GM21786 (cell line): ENCODE data around the gene ATXN1.

Source experiments
- ATAC-seq: cut with Tn5 transposase; IDR thresholded peaks from one replicate; pipeline ENCODE4 v1.9.1; 2021; ENCODE audit not compliant: unreplicated experiment

Gene ATXN1

DNA sequence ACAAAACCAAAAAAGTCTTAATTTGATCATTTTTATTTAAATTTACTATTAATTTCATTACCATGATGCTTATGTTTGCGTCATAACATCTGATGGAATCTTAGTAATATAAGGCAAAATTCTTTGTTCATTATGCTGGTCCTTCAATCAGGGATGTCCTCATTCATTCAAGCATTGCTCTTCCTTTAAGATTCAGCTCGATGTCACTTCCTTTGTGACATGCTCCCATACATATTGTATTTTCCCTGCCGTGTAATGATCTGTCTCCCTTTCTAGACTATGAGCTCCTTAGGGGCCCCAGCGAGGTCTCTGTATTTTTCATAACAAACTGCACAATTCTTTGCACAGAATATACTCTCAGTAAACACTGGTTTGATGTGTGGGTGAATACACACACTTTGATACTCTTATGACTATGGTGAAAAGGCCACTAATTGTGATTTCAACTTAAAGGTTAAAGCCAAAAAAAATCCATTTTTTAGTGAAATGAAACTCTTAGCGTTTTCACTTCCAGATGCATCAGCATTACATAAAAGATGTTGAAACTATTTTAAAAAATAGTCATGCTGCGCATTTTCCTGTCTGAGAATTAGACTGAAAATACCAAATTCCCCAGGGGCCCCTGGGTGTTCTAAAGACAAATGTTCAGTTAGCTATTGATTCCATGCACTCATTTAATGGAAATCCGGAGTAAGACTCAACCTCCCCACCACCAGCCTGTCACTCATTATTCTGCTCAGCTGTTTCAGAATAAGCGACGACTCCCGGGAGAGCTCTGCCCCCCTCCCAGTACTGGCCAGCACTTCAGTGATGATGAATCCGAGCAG lies 169.7 kb downstream of the ATXN1 start:
- peak; percentile 85 for ATAC-seq

DNA sequence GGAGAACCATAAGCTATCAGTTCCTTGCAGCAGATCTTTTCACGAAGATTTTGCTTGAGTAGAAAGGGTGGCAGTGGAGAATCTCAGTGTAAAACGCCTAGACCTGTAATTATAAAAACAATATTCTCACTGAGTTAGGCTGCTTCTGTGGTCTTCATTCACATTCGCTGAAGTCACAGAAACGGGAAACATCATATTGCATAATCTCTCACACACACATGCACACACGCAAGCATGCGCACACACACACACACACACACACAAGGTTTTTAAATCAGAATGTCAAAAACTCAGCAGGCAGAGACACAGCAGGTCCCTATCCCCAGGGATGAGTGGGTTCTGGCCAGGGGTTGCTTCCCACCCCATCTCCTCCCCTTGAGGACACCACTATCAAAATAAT lies 175.5 kb downstream of the ATXN1 start:
- ATAC-seq, result no peak

DNA sequence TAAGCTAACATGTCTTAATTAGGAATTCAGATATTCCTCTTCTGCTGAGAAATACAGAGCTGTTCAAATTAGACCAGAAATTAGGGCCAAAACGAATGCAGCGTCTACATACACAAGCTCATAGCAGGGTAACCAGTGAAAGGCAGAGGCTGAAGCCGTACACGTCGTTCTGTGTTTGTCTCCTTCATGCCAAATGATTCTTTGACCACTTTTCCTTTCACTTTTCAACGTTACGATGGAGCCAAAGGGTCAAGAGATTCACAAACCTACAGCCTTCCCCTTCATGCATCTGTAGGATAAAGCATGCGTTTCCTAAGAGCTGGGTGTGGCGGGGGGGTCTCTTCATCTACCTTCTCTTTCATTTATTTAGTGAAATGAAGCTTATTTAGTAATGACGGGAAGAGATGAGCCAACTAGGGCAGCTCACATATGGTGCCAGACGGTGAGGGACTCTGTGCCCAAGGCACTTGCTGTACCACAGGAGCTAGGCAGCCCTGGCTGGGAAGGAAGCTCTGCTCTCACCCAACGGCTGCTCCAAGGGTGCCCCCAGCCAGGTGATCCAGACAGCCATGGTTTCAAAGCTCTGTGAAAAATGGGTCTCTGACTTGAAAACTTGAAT lies 178.0 kb downstream of the ATXN1 start:
- ATAC-seq, result peak; percentile 48

DNA sequence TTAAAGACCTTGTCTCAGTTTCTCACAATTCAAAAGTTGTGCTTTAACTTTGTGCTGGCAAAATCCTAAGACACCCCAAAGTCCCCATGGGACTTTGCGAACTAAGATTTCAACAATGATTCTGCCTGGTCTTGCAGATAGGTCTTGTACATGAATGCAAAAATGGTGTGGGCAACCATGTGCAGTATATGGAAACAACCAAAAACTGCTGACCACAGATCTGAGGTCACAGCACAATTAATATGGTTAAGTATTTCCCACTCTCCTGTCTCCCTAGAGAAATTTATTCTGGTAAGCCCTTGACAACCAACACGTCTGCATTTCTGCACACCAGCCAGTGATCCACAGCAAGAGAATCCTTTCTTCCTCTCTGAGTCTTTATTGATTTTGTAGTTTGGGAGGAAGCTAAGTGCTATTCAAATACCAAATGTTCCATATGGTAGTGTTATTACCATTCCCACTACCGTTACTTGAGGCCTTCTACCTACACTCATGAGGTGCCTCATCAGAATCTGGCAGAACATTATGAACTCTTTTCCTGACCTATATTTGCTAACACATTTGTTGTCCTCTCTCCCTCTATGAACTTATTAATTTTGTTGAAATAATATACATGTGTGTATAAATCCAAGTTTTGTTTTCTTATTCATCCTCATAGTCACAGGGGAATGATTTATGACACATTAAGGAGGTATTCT lies 178.7 kb downstream of the ATXN1 start:
- ATAC-seq, result no peak

DNA sequence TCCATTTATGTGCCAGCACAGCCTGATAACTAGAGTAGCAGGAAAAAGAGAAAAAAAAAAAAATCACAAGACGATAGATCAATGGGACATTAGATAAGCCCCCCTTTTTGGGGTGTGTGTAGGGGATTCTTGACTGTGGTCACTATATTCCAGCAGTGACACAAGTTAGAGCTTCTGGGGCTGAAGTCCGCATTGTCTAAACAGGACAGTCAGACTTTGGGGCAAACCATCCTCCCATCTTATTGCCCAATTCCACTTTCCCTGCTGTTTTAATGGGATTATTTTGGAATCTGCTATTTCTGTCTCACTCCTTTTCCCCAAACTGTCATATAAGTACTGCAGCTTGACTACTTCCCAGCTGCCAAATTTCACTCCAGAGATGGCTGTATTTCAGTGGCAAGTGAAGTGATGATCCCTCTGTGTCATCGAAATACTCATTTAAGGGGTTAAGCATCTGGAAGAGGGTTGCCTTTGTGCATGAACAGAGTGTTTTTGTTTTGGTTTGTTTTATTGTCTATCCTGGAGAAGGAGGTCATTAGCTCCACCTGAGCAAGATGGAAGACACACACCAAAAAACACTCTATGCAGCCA lies 182.5 kb downstream of the ATXN1 start:
- no peak for ATAC-seq

DNA sequence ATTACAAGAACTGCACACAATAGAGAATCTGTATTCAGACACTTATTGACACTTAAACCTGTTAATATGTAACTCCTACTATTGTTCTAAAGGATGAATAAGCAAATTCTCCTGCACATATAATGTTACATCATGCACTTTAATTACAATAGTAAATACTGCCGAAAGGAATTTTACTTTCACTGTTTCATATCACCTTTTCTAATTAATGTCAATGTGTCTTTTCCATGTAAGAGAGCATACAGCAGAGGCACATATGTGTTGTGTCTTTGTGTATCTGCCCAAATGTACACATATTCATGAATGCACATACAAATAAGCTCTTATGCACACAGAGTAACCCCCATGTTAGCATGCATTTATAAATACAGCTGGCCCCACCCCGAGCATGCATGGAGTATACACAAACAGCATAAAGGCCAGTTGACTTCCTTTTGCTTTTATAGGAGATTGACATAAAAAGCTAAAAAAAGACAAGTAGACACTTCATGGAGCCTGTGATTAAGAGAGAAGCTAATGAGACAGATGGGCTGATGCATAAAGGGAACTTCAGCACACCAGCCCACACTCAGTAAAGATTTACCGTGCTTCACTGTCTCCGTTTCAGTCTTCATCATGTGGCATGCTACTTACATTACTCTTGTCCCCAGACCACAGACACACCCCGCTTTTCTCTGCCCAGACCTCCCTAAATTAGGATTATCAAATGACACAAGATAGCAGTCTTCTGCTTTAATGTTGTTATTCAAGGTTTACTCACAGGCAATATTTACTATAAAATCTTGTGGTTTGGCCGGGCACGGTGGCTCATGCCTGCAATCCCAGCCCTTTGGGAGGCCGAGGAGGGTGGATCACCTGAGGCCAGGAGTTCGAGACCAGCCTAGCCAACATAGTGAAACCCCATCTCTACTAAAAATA lies 184.6 kb downstream of the ATXN1 start:
- ATAC-seq, result peak; percentile 95

DNA sequence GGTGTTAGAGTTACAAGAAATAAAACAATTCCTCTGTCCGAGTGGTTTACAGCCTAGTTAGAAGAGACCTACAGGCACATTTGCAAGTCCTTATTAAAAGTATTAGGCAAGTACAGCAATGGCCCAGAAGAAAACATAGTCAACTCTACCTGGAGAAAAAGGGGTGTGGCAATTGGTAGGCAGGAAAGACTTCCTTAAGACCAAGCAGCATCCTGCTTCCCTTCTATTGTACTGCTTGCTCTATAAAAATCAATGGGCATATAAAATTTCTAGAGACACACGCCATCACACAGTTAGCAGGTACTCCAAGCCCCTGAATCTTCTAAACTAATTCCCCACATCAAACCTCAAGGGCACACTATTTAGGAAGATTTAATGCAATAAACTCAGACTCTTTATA lies 185.6 kb downstream of the ATXN1 start:
- ATAC-seq, result no peak

DNA sequence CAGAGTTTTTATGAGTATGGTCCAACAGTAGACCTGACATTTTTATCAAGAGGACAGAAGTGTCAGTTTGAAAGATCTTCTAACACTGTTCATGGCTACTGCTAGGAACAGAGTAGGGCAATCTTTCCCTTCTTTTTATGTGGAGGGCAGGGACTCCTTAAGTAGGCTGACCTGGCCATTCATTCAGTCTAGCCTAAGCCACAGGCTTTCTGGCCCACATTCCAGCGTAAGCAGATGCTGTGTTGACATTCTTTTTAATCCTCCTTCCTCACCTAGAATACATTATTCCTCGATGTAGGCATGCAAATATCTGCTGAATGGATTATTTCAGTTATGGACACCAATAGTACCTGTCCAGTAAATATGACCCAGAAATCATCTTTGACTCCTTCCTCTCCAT lies 188.3 kb downstream of the ATXN1 start:
- no peak for ATAC-seq

DNA sequence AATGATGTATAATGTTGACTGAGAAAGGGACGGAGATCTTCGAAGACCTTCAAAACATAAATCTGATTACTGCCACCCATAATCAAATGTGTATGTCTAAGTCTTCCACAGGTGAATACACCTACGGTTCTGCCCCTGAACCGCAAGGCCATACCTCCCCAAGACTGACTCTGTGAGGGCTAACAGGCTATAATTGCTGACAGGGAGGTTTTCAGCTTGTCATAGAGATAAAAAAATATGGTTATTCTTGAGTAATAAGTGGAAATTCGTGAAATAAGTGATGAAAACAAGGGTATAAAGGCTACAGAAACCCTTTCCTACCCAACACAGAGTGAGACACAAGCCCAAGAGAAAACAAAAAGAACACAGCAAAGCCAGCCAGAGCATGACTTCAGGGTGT lies 188.9 kb downstream of the ATXN1 start:
- no peak for ATAC-seq

DNA sequence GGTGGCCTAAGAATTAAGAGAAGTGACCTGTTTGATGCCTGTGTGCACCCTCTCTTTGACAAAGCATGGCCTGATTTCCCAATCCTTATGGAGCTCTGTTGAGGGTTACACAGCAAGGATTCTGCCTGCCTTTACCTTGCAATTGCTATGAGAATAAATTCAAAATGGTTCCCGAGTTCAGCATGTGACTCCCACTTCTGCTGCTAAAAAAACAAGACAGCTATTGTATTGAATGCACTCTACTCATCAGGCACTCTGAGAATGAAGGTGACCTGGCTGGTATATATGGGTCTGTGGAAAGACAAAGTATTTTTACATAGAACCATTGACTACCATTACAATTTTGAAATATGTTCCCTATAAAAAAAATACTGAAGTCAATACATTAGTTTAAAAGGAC lies 190.3 kb downstream of the ATXN1 start:
- no peak for ATAC-seq

DNA sequence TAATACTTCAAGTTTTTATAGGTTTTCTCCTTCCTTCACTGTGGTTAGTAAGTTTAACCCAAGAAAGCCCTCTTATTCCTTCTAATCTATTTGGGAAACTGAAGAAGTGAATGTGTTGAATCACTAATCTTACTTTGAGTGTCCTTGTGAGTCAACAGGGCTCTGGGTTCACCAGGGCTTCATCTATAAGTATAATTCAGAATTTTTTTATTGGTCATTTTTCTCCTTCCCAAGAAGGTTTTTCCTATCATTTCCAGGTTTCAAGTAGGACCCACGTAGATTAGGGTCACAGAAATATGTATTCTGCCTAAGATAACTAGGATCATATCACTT lies 191.1 kb downstream of the ATXN1 start:
- no peak for ATAC-seq

DNA sequence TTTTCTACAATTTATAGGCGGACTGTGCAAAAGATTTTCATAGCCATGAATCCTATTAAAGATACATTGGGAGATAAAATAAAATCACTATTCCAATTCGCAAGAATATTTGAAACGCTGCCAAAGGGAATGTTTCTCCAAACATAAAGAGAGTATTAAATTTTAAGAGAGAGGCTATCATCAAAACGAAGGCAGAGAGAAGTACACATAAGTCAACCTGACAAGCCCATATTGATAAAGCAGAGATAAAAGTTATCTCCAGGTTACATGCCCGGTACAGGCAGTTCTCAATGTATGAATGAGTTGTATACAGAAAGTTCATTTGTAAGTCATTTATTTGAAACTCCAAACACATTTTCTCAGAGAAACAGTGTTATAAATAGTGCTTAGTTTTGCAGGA lies 193.1 kb downstream of the ATXN1 start:
- no peak for ATAC-seq

DNA sequence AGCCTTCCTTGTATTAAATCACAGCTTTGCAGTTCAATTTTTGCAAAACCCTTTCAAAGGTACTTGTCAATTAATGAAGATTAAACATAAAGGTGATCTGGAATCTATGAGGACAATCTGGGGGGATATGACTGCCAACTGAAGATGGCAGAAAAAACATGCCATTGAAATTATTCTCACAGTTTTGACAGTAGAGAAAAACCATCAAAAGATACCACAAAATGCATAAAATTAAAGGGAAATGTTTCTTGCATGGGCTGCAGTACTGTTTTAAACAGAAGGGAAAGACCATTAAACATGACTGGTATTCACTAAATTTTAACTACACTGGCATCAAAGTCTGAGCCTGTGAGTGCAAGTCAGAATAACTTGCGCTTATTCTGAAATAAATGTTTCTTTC lies 194.2 kb downstream of the ATXN1 start:
- no peak for ATAC-seq

DNA sequence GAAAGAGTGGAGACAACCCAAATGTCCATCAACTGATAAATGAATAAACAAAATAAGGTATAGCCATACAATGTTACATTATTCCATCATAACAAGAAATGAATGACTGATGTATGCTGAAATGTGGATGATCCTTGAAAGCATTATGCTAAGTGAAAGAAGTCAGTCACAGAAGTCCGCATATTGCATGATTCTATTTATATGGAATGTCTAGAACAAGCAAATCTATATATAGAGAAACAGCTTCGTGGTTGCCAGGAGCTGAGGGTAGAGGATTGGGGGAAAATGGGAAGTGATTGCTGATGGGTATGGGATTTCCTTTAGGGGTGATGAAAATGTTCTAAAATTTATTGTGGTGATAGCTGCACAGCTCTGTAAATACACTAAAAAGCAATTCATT lies 196.8 kb downstream of the ATXN1 start:
- ATAC-seq, result no peak

DNA sequence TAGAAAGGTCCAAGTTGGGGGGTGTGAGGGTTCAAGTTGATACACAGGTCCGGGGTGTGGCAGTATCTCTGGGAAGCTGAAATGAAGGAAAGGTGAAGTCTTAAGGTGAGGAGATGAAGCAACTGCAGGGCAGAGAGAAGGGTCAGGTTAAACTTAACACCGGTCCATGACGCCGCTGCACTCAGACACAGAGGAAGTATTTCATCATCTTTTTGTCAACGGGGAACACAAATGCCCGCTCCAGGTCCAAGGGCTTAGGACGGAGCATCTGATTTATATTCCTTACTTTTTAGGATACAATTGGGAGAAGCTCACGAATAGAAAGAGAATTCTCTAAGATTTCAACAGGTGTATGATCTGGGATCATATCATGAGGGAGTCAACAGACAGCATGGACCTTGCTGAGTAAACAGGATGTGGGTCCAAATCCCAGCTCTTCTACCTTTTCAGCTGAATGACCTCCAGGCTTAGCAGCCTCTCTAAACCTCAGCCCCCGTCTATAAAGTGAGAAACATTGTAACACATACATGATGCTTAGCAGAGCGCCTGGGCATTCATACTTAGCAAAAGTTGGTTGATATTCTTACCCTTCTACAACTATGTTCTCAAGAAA lies 197.5 kb downstream of the ATXN1 start:
- ATAC-seq, result no peak

DNA sequence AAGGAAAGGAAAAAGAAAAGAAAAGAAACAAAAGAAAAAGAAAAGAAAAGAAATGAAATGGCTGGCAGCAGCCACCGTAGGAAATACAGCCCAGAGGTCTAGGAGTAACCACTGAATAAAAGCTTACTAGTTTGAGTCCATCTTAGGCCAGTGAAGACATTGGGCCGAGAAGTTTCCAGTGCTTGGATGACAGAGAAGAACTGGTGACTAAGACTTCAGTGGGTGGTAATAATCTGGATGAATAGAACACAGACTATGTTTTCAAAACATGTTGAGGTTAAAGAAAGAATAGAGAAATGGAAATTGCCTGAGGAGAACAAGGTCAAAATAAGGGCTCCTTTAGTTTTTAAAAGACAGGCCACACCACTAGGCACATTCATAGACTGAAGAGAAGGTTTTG lies 198.8 kb downstream of the ATXN1 start:
- no peak for ATAC-seq

DNA sequence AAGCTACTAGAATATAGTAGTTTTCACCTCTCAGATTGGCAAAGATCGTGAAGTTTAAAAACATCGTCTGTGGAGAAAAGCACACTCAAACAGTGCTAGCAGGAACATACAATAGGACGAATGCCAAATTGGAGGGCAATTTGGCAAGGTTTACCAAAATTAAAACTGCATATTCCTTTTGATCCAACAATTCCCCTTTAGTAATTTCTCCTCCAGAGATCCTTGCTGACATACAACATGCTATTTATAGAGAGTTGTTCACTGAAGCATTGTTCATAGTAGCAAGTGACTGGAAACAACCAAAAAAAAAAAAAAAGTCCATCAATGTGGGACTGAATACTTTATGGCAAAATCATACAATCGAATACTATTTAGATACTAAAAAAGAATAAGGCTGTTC lies 202.2 kb downstream of the ATXN1 start:
- ATAC-seq, result no peak

DNA sequence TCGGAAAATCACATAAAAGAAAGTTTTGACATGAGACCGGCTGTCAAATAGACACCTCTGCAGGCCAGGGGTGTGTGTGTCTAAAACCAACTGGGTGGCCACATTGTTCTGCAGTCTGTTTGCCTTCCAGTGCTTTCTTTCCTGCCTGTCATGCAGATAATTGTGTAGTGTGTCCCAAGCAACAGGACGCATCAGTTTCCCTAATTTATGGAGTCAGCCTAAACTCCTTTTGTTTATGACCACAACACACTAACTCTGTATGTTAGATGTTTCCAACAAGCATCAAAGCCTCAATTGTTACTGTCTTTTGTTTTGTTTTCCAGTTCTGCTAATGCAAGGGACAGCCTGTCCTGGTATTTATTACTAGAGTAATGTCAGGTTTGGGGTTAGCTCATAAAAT lies 205.7 kb downstream of the ATXN1 start:
- no peak for ATAC-seq

DNA sequence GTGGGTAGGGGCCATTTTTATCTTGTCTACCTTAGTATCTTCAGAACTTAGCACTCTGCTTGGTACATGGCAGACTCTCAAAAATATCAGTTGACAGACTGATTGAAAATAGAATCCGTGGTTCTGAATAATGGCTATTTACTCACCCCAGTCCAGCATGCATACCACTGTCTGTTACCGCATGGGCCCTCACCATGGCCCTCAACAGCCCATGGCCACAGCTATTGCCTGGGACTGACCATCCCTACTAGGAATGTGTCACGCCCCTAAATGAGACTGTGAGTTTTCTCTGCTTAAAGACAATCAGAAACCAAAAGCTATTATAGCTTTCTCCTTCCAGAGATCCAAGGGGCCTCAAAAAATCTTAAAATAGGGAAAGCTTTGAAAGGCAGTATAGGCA lies 207.7 kb downstream of the ATXN1 start:
- ATAC-seq, result no peak

DNA sequence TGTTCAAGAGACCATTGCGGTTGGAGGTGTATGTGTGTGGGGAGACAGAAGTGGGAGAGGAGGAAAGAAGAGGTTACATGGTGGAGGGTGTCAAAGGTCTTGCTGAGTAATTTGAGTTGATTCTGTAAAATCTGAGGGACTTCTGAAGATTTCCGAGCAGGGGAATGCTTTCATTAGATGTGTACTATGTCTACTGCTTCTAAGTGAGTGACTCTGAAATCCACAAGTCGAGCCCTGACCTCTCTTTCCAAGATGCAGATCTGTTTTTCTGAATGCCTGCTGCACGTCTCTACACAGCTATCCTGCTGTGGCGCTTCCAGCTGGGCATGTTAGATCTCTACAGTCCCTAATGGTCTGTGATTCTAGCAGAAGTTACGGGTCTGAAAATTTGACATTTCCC lies 209.8 kb downstream of the ATXN1 start:
- ATAC-seq, result no peak

DNA sequence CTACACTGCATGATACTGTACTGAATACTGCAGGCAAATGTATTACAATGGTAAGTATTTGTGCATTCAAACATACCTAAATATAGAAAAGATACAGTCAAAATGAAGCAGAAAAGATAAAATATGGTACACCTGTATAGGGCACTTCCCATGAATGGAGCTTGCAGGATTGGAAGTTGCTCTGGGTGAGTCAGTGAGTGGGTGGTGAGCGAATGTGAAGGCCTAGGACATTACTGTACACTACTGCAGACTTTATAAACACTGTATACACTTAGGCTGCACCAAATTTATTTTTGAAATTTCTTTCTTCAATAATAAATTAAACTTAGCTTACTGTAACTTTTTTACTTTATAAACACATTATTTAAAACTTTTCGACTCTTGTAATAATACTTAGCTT lies 213.1 kb downstream of the ATXN1 start:
- no peak for ATAC-seq
